ENCODE data around the gene RASD2. TPM values are rescaled to one million over a fixed set of nuclear protein-coding genes. Genes with fewer than 3 reads are reported as not detected.
"Not testable (repeated sequence)": the region's sequence is repeated elsewhere in the genome, so short reads cannot be mapped to it uniquely, and the experiment has no call there.

RASD2 gene
- total RNA-seq, 1 experiment from 2014 or later = 3.1 TPM

DNA sequence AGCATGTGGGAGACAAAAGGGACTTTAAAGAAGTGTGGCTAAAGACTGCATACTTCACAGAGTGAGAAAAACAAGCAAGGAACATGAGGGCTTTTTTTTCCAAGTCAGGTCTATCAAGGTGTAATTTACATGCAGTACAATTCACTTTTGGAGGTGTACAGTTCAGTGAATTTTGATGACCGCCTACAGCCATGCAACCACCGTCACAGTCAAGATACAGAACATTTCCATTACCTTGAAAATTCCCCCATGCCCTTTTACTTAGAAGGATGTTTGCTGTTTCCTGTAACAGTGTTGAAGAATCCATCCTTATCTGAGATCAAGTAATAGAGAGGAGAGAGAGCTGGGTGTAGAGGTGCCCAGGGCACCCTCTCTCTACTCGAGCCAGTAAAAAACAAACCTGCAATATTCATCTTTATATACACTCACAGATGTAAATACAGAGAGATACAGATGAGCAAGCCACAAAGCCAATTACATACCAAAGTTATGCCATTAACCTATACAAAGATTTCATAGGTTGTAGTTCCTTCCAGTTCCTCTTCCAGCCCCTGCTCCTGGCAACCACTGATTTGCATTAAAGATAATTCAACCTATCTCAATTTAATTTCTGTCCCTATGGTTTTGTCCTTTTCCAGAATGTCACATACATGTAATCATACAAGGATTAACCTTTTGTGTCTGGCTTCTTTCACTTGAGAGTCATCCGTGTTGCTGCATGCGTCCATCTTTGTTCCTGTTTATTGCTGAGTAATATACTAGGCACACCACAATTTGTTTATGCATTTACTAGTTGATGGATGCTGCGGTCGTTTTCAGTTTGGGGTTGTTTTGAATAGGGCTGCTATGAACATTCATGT is 35.0 kb upstream of the RASD2 start:
- no peak for ATAC-seq
- no peak overlapping the region for H3K4me3 Mint-ChIP-seq
- DNase-seq (ENCODE audit: low spot score) = no peak
- TF ChIP-seq ZNF671 (CRISPR knock-in tag; IDR thresholded peaks at IDR 0.05) (no peak), ZNF121 (CRISPR knock-in tag; IDR thresholded peaks at IDR 0.05) (no peak), FOXP1 (CRISPR knock-in tag; IDR thresholded peaks at IDR 0.05; ENCODE audit: borderline replicate concordance) (no peak), NFATC4 (CRISPR knock-in tag; IDR thresholded peaks at IDR 0.05) (no peak), CREM (CRISPR knock-in tag; IDR thresholded peaks at IDR 0.05) (no peak), KAT7 (CRISPR knock-in tag; IDR thresholded peaks at IDR 0.05; ENCODE audit: borderline replicate concordance) (no peak), TEAD4 (CRISPR knock-in tag; IDR thresholded peaks at IDR 0.05) (no peak), MXD4 (CRISPR knock-in tag; IDR thresholded peaks at IDR 0.05; ENCODE audit: borderline replicate concordance) (no peak)
- TF ChIP-seq, protein P1, sequence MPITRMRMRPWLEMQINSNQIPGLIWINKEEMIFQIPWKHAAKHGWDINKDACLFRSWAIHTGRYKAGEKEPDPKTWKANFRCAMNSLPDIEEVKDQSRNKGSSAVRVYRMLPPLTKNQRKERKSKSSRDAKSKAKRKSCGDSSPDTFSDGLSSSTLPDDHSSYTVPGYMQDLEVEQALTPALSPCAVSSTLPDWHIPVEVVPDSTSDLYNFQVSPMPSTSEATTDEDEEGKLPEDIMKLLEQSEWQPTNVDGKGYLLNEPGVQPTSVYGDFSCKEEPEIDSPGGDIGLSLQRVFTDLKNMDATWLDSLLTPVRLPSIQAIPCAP (CRISPR knock-in tag; IDR thresholded peaks at IDR 0.05) = no peak
- TF ChIP-seq, protein P2, sequence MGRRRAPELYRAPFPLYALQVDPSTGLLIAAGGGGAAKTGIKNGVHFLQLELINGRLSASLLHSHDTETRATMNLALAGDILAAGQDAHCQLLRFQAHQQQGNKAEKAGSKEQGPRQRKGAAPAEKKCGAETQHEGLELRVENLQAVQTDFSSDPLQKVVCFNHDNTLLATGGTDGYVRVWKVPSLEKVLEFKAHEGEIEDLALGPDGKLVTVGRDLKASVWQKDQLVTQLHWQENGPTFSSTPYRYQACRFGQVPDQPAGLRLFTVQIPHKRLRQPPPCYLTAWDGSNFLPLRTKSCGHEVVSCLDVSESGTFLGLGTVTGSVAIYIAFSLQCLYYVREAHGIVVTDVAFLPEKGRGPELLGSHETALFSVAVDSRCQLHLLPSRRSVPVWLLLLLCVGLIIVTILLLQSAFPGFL (CRISPR knock-in tag; IDR thresholded peaks at IDR 0.05; ENCODE audit: borderline replicate concordance) = no peak
- TF ChIP-seq, protein P3, sequence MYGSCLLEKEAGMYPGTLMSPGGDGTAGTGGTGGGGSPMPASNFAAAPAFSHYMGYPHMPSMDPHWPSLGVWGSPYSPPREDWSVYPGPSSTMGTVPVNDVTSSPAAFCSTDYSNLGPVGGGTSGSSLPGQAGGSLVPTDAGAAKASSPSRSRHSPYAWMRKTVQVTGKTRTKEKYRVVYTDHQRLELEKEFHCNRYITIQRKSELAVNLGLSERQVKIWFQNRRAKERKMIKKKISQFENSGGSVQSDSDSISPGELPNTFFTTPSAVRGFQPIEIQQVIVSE (CRISPR knock-in tag; IDR thresholded peaks at IDR 0.05; ENCODE audit: borderline replicate concordance) = no peak
- no peaks in the 10 kb centered on the region for H3K9me3 Mint-ChIP-seq
- no peaks in the 10 kb centered on the region for H3K36me3 Mint-ChIP-seq
- H3K27me3 Mint-ChIP-seq (ENCODE audit: low read depth) = peaks cover 3% of the 10 kb centered on the region; the same call in 1 of the 2 replicates
- no peak overlapping the region for H3K27ac Mint-ChIP-seq
- peaks cover 10% of the 10 kb centered on the region for H3K4me1 Mint-ChIP-seq
- POLR2A ChIA-PET = no interaction called here
- CTCF ChIA-PET = no interaction called here

DNA sequence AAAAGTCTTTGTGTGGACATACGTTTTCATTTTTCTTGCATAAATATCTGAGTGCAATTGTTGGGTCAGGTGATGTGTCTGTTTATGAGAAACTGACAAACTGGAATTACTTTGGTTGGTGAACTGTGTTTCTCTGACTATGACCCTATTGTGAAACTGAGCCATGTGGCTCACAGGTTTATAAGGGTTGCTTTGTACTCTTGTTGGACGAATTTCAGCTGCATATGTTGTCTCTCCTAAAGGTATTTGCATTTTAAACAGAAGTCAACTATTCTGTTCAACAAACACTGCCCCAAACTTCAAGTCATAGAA is 34.4 kb upstream of the RASD2 start:
- TF ChIP-seq JUN (CRISPR knock-in tag; IDR thresholded peaks at IDR 0.05) = no peak
- CTCF ChIA-PET = interaction anchor here (0.5 to 1.3 kb wide), 2 partner anchors 8 to 9 kb away, joined by 3 read pairs; no protein-coding TSS in a partner anchor
- Mint-ChIP-seq H3K27me3 (ENCODE audit: low read depth) (peaks cover 3% of the 10 kb centered on the region; the same call in 1 of the 2 replicates), H3K36me3 (no peaks in the 10 kb centered on the region), H3K4me3 (no peak overlapping the region), H3K27ac (no peak overlapping the region), H3K9me3 (no peaks in the 10 kb centered on the region), H3K4me1 (peaks cover 16% of the 10 kb centered on the region)
- ATAC-seq (no peak), DNase-seq (ENCODE audit: low spot score) (no peak)
- POLR2A ChIA-PET = no interaction called here

DNA sequence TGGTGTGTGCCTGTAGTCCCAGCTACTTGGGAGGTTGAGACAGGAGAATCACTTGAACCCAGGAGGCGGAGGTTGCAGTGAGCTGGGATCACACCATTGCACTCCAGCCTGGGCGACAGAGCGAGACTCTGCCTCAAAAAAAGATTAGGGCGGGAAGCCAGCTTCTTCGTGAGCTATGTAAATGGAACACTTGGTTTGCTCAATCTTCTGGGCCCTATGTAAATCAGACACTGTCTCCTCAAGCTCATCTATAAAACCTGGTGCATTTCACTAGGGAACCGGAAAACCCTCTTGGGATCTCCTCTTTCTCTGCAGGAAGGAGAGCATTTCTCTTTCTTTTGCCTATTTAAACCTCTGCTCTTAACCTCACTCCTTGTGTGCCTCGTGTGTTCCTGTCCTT is 32.8 kb upstream of the RASD2 start:
- H3K27ac Mint-ChIP-seq, H3K36me3 Mint-ChIP-seq: not testable (repeated sequence)

DNA sequence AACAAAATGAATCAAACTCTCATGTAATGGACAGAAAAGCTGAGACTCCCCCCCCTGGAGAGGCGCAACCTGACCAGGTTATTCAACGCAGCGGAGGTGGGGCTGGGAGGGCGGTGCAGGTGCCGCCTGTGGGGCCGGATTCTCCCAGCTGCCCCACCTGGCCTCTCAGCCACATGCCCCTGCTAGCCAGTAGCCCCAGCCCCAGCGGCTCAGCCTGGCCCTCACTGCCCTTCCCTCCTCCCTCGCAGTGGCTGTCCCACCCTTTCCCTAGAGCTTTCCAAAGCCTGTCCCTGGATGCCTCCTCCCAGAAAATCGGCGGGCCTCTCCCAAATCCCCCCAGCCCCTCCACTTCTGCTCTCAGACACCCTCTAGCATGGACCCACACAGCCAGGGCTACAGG is 31.2 kb upstream of the RASD2 start:
- POLR2A ChIA-PET = no interaction called here
- Mint-ChIP-seq H3K27ac (no peak overlapping the region), H3K4me1 (peaks cover 30% of the 10 kb centered on the region), H3K27me3 (ENCODE audit: low read depth) (peaks cover 3% of the 10 kb centered on the region; the same call in 1 of the 2 replicates), H3K4me3 (no peak overlapping the region), H3K36me3 (no peaks in the 10 kb centered on the region), H3K9me3 (no peaks in the 10 kb centered on the region)
- ATAC-seq (no peak), DNase-seq (ENCODE audit: low spot score) (no peak)
- CTCF ChIA-PET = no interaction called here
- TF ChIP-seq GTF2I (CRISPR knock-in tag; conservative IDR thresholded peaks at IDR 0.05) (no peak), FOXP1 (CRISPR knock-in tag; IDR thresholded peaks at IDR 0.05; ENCODE audit: borderline replicate concordance) (no peak), JUN (CRISPR knock-in tag; IDR thresholded peaks at IDR 0.05) (no peak), TEAD1 (CRISPR knock-in tag; IDR thresholded peaks at IDR 0.05) (no peak)
- TF ChIP-seq, protein P4, sequence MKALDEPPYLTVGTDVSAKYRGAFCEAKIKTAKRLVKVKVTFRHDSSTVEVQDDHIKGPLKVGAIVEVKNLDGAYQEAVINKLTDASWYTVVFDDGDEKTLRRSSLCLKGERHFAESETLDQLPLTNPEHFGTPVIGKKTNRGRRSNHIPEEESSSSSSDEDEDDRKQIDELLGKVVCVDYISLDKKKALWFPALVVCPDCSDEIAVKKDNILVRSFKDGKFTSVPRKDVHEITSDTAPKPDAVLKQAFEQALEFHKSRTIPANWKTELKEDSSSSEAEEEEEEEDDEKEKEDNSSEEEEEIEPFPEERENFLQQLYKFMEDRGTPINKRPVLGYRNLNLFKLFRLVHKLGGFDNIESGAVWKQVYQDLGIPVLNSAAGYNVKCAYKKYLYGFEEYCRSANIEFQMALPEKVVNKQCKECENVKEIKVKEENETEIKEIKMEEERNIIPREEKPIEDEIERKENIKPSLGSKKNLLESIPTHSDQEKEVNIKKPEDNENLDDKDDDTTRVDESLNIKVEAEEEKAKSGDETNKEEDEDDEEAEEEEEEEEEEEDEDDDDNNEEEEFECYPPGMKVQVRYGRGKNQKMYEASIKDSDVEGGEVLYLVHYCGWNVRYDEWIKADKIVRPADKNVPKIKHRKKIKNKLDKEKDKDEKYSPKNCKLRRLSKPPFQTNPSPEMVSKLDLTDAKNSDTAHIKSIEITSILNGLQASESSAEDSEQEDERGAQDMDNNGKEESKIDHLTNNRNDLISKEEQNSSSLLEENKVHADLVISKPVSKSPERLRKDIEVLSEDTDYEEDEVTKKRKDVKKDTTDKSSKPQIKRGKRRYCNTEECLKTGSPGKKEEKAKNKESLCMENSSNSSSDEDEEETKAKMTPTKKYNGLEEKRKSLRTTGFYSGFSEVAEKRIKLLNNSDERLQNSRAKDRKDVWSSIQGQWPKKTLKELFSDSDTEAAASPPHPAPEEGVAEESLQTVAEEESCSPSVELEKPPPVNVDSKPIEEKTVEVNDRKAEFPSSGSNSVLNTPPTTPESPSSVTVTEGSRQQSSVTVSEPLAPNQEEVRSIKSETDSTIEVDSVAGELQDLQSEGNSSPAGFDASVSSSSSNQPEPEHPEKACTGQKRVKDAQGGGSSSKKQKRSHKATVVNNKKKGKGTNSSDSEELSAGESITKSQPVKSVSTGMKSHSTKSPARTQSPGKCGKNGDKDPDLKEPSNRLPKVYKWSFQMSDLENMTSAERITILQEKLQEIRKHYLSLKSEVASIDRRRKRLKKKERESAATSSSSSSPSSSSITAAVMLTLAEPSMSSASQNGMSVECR (CRISPR knock-in tag; IDR thresholded peaks at IDR 0.05; ENCODE audit: borderline replicate concordance) = no peak

More for the DNA sequence above, 32.8 kb upstream of the RASD2 start:
- H3K4me3 Mint-ChIP-seq; ATAC-seq; H3K9me3 Mint-ChIP-seq; DNase-seq (ENCODE audit: low spot score); POLR2A ChIA-PET; H3K27me3 Mint-ChIP-seq (ENCODE audit: low read depth): not testable (repeated sequence)
- CTCF ChIA-PET = interaction anchor here (0.6 kb wide), 1 partner anchor 141 kb away, joined by 3 read pairs; no protein-coding TSS in a partner anchor
- peaks cover 28% of the 10 kb centered on the region for H3K4me1 Mint-ChIP-seq
